Colonic mucosa (tissue), 4 donors: ENCODE data around the gene HSPB1. TPM values are rescaled to one million over a fixed set of nuclear protein-coding genes. Genes with fewer than 3 reads are reported as not detected.

ENCODE experiments used
- DNase-seq: peaks from one replicate; pipeline ENCODE4 v3.0.0-alpha.2; 2020
- H3K27ac ChIP-seq: fragments of 200-600 bp; one replicate; pipeline ENCODE4 v1.8.0; 2021
- H3K27me3 ChIP-seq: fragments of 200-600 bp; one replicate; pipeline ENCODE4 v1.8.0; 2021
- H3K36me3 ChIP-seq: fragments of 200-600 bp; one replicate; pipeline ENCODE4 v1.8.0; 2021
- H3K4me1 ChIP-seq: fragments of 200-600 bp; one replicate; pipeline ENCODE4 v1.8.0; 2021; ENCODE audit warnings: mild to moderate bottlenecking
- H3K4me3 ChIP-seq: fragments of 200-600 bp; one replicate; pipeline ENCODE4 v1.8.0; 2021
- H3K9ac ChIP-seq, 2 donors: one replicate each; pipeline ENCODE4 v1.7.0; 2013; ENCODE audit warnings: control low read depth in 2 of 2, low read depth in 2 of 2, low read length in 2 of 2
- H3K9me3 ChIP-seq: fragments of 200-600 bp; one replicate; pipeline ENCODE4 v1.8.0; 2021
- CTCF ChIP-seq: fragments of 200-600 bp; IDR thresholded peaks from one replicate; pipeline ENCODE4 v1.8.0; 2022; ENCODE audit warnings: antibody characterized with exemption, mild to moderate bottlenecking
- intact Hi-C: fragments of 100-400 bp; cut with DNase I; formaldehyde crosslinking; loops from one replicate; pipeline ENCODE4 v1.14.1; 2022
- total RNA-seq, 2 donors: library from RNA; stranded (reverse); fragmentation: NEBNext Ultra II Directional in 1 of 2; extraction: Animal tissue kit (Norgen Biotek cat#: 25700) in 1 of 2; gene quantifications; one replicate each; pipeline ENCODE4 v1.2.1, GENCODE V29; 2021
- donor health status: healthy.
- donor health status: DM: no; HTN: no; CAD: no.
- donor health status: DM: no; HTN: no; CAD: no.

Gene HSPB1
- total RNA-seq, 2 donors from 2014 or later: 539 to 844 TPM

DNA sequence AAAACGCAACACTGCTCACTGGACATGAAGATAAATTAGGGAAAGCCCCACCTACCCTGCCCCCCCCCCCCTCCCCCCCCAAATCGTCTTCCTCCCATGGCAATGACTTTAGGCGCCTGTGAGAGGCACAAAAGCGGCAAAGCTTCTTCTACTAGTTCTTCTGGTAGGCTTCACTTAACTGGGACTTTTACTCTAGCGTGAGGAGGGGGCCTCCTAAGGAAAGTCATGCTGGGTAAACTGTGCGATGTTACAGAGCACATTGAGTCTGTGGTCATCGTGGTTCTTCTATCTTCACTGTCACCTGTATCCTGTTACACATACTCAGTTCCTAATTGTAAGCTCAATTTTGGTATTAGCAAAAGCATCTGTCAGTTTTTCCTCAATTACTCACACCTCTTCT, 25.1 kb downstream of the HSPB1 start:
- Histone ChIP-seq H3K27me3 (no peaks in the 10 kb centered on the region), H3K9ac (no peak overlapping the region), H3K9me3 (no peaks in the 10 kb centered on the region), H3K36me3 (no peaks in the 10 kb centered on the region), H3K4me3 (no peak overlapping the region), H3K27ac (no peak overlapping the region), H3K4me1 (peaks cover 7% of the 10 kb centered on the region)
- intact Hi-C loops: no loop called here
- TF ChIP-seq CTCF: no peak
- no peak for DNase-seq

GRCh38 chr7:76328389-76328788, 25.9 kb downstream of the HSPB1 start:
- peaks cover 7% of the 10 kb centered on the region for H3K4me1 ChIP-seq
- intact Hi-C loops: no loop called here
- no peak for DNase-seq
- H3K27ac ChIP-seq: no peak overlapping the region
- no peak for TF ChIP-seq CTCF
- H3K36me3 ChIP-seq: no peaks in the 10 kb centered on the region
- no peaks in the 10 kb centered on the region for H3K27me3 ChIP-seq
- no peaks in the 10 kb centered on the region for H3K9me3 ChIP-seq
- no peak overlapping the region for H3K9ac ChIP-seq
- H3K4me3 ChIP-seq: no peak overlapping the region

GRCh38 chr7:76329479-76329878, 27.0 kb downstream of the HSPB1 start:
- Histone ChIP-seq H3K4me3 (no peak overlapping the region), H3K9me3 (no peaks in the 10 kb centered on the region), H3K9ac (no peak overlapping the region), H3K4me1 (peaks cover 7% of the 10 kb centered on the region), H3K27ac (no peak overlapping the region), H3K36me3 (no peaks in the 10 kb centered on the region), H3K27me3 (no peaks in the 10 kb centered on the region)
- intact Hi-C loops: no loop called here
- no peak for DNase-seq
- TF ChIP-seq CTCF: no peak

DNA sequence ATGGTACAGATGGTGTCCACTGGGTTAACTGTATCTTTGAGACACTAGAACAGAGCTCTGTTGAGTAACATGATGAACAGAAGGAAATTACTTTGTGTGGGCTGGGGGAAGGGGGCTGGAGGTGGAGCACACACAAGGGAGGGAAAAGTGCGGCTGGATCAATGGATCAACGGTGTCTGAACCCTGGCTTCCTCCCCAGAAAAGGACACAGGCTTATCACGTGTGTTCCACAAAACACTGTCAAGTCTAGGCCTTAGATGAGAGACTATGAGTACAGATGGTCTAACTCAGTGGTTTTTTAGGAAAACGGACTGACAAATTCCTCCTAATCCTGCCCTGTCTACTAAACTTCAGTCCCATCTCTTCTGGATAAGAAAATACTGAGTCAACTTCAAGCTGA, 27.8 kb downstream of the HSPB1 start:
- intact Hi-C loops: no loop called here
- no peak for DNase-seq
- Histone ChIP-seq H3K9ac (no peak overlapping the region), H3K4me3 (no peak overlapping the region), H3K4me1 (peaks cover 7% of the 10 kb centered on the region), H3K27me3 (no peaks in the 10 kb centered on the region), H3K9me3 (no peaks in the 10 kb centered on the region), H3K27ac (no peak overlapping the region), H3K36me3 (no peaks in the 10 kb centered on the region)
- no peak for TF ChIP-seq CTCF

DNA sequence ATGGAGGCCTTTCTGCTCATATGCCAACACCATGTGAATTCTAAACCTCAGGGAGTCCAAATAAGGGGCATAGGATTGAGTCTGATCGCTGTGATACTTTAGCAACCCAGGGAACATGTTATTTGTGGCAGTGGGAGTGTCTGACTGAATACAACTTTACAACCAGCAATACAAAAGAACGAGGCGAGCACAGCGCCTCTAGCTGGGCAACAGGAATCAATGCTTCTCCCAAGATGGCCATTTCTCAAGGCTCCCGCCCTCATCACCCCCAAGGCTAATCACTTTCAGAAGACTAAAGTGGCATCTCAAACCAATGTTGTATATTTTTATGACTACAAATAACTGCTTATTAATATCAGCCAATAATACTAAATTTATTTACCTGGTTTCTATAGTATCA, 28.2 kb downstream of the HSPB1 start:
- no peaks in the 10 kb centered on the region for H3K36me3 ChIP-seq
- no peak overlapping the region for H3K4me3 ChIP-seq
- H3K27ac ChIP-seq: no peak overlapping the region
- no peak for TF ChIP-seq CTCF
- H3K9ac ChIP-seq: no peak overlapping the region
- DNase-seq: no peak
- intact Hi-C loops: no loop called here
- no peaks in the 10 kb centered on the region for H3K27me3 ChIP-seq
- H3K9me3 ChIP-seq: no peaks in the 10 kb centered on the region
- peaks cover 7% of the 10 kb centered on the region for H3K4me1 ChIP-seq

DNA sequence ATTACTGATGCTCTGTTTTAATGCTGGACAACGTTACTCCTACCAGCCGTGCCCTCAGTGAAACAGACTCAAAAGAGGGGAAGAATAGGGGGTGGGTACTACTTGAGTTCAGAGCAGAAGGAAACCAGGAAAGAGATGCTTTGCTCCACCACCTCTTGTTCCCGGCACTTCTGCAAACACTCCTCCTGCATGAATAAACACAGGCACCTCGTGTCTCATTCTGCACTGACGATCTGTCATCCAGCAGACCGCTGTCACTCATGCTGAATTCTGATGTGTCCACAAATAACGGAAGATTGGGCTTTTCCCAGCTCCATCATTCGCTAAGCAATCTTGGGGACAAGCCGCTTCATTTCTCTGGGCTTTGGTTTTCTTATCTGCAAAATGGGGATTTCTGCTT, 29.6 kb downstream of the HSPB1 start:
- Histone ChIP-seq H3K4me1 (peaks cover 7% of the 10 kb centered on the region), H3K27me3 (no peaks in the 10 kb centered on the region), H3K36me3 (no peaks in the 10 kb centered on the region), H3K4me3 (no peak overlapping the region), H3K9ac (no peak overlapping the region), H3K9me3 (no peaks in the 10 kb centered on the region), H3K27ac (no peak overlapping the region)
- DNase-seq: no peak
- intact Hi-C loops: no loop called here
- TF ChIP-seq CTCF: no peak
